Lower leg skin (tissue), 4 donors: Measurements from ENCODE around the gene ADARB1. TPM values are rescaled to one million over a fixed set of nuclear protein-coding genes. Genes with fewer than 3 reads are reported as not detected.
A peak's percentile ranks its signal among the peaks of the same experiment; 100 is the strongest.

ENCODE experiments used
- DNase-seq, 2 donors: peaks; one replicate each; pipeline ENCODE4 v3.0.0-alpha.2; 2019; ENCODE audit warnings: low spot score in 2 of 2
- H3K4me3 ChIP-seq: fragments of 200-600 bp; sonication (generic); 2 replicates; pipeline ENCODE4 v1.5.1; 2017; ENCODE audit warnings: mild to moderate bottlenecking, low read depth; ENCODE audit not compliant: poor library complexity, severe bottlenecking
- CTCF ChIP-seq, 3 donors: fragments of 450-650 bp; IDR thresholded peaks; one replicate each; pipeline ENCODE4 v1.5.1; 2016; ENCODE audit warnings: antibody characterized with exemption in 3 of 3, mild to moderate bottlenecking in 3 of 3, moderate library complexity in 2 of 3
- POLR2A ChIP-seq, 2 donors: fragments of 450-650 bp; IDR thresholded peaks; one replicate each; pipeline ENCODE4 v1.6.1; 2016 to 2017; ENCODE audit warnings: antibody characterized with exemption in 2 of 2, mild to moderate bottlenecking in 1 of 2, moderate library complexity in 1 of 2
- WGBS, 2 donors: methylation state at CpG; one replicate each; pipeline ENCODE4 v1.1.5; 2018; 5-methylcytosine and 5-hydroxymethylcytosine counted together
- intact Hi-C: fragments of 100-400 bp; cut with DNase I; formaldehyde crosslinking; loops from one replicate; pipeline ENCODE4 v1.15.0; 2023; ENCODE audit warnings: low total_unique reads
- total RNA-seq, 4 donors: library from RNA; depleted of rRNA; stranded (reverse); fragments of >200 nt; gene quantifications; one replicate each; pipeline ENCODE4 v1.1.0, GENCODE V29; 2016

Gene ADARB1
- total RNA-seq, 4 donors from 2014 or later = 14.6 to 21.9 (median 16.6) TPM

GRCh38 chr21:45149021-45149420 is 74.6 kb downstream of the ADARB1 start:
- intact Hi-C loops = no loop called here
- H3K4me3 ChIP-seq = no peak overlapping the region
- TF ChIP-seq CTCF (IDR thresholded peaks at IDR 0.05) (no peak), POLR2A (IDR thresholded peaks at IDR 0.05) (no peak)
- WGBS, 2 donors = 57 to 75% methylated on average over 5 of the region's 5 CpGs
- peak in 1 of 2 donors; percentile 54 for DNase-seq

- TF ChIP-seq POLR2A (IDR thresholded peaks at IDR 0.05) (no peak), CTCF (IDR thresholded peaks at IDR 0.05) (no peak)
- H3K4me3 ChIP-seq = no peak overlapping the region
- WGBS, 2 donors = 84 to 93% methylated on average over 6 of the region's 6 CpGs
- peak; percentile 12 to 74 for DNase-seq
- intact Hi-C loops = no loop called here
Observed at GRCh38 chr21:45150638-45151131, 76.3 kb downstream of the ADARB1 start.

- no peak overlapping the region for H3K4me3 ChIP-seq
- DNase-seq = peak; percentile 9 to 67
- 44% methylated on average over 10 of the region's 10 CpGs for WGBS, 2 donors
- no peak for TF ChIP-seq CTCF (IDR thresholded peaks at IDR 0.05)
- no peak for TF ChIP-seq POLR2A (IDR thresholded peaks at IDR 0.05)
- intact Hi-C loops = no loop called here
Observed at GRCh38 chr21:45151445-45152160, 77.2 kb downstream of the ADARB1 start.

GRCh38 chr21:45152265-45152746 is 77.9 kb downstream of the ADARB1 start:
- peak; percentile 18 to 87 for DNase-seq
- intact Hi-C loops = no loop called here
- no peak overlapping the region for H3K4me3 ChIP-seq
- 66 to 72% methylated on average over 23 to 24 of the region's 24 CpGs for WGBS, 2 donors
- no peak for TF ChIP-seq CTCF (IDR thresholded peaks at IDR 0.05)
- no peak for TF ChIP-seq POLR2A (IDR thresholded peaks at IDR 0.05)

- intact Hi-C loops = no loop called here
- DNase-seq = peak; percentile 10 to 78
- H3K4me3 ChIP-seq = no peak overlapping the region
- TF ChIP-seq POLR2A (IDR thresholded peaks at IDR 0.05) (no peak), CTCF (IDR thresholded peaks at IDR 0.05) (no peak)
- 70 to 73% methylated on average over 11 of the region's 11 CpGs for WGBS, 2 donors
Observed at GRCh38 chr21:45153358-45154318, 79.3 kb downstream of the ADARB1 start.
